Uterus (tissue), 2 donors: ENCODE results near the gene GHR.

Source experiments
- POLR2A ChIP-seq, 2 donors: fragments of 450-650 bp; IDR thresholded peaks; one replicate each; pipeline ENCODE4 v1.6.1; 2016; ENCODE audit warnings: antibody characterized with exemption in 2 of 2, mild to moderate bottlenecking in 1 of 2, moderate library complexity in 1 of 2
- TF ChIP-seq, protein P1 (sequence below), 4 experiments: fragments of 200-600 bp in 2 of 4; fragments of 450-650 bp in 2 of 4; sonication (generic) in 2 of 4; IDR thresholded peaks; one replicate each; pipeline ENCODE4 v1.5.1; 2016 to 2019; ENCODE audit warnings: antibody characterized with exemption in 4 of 4, mild to moderate bottlenecking in 2 of 4, moderate library complexity in 1 of 4

DNA sequence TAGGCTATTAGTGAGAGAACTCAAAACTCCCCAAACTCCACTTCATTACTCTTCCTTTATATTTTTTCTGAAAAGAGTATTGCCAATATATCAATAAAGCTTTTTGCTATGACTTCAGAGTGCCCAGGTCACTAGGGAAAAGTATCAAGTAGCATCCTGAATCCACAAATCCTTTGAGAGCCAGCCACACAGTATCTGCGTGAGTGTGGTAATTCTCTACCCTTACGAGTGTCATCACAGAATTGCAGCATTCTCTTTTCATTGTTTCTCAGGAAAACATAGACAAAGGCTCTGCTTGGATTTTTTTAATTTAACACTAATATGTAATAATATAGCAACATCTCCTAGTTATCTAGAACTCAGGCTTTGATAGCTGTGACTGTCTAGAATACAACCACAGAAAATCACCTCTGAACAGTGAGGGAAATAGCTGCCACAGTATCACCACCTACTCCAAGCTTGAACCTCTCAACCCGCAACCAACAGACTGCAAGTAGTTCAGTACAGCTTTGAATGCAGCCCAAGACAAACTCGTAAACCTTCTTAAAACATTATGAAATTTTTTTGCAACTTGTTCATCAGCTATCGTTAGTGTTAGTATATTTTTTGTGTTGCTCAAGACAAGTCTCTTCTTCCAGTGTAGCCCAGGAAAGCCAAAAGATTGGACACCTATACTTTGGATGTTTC lies 254.1 kb downstream of the GHR start:
- TF ChIP-seq, protein P1, sequence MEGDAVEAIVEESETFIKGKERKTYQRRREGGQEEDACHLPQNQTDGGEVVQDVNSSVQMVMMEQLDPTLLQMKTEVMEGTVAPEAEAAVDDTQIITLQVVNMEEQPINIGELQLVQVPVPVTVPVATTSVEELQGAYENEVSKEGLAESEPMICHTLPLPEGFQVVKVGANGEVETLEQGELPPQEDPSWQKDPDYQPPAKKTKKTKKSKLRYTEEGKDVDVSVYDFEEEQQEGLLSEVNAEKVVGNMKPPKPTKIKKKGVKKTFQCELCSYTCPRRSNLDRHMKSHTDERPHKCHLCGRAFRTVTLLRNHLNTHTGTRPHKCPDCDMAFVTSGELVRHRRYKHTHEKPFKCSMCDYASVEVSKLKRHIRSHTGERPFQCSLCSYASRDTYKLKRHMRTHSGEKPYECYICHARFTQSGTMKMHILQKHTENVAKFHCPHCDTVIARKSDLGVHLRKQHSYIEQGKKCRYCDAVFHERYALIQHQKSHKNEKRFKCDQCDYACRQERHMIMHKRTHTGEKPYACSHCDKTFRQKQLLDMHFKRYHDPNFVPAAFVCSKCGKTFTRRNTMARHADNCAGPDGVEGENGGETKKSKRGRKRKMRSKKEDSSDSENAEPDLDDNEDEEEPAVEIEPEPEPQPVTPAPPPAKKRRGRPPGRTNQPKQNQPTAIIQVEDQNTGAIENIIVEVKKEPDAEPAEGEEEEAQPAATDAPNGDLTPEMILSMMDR (IDR thresholded peaks at IDR 0.05), result no peak
- TF ChIP-seq POLR2A (IDR thresholded peaks at IDR 0.05), result no peak
